ENCODE data around the gene GORAB. TPM values are rescaled to one million over a fixed set of nuclear protein-coding genes. Genes with fewer than 3 reads are reported as not detected.
A peak's percentile ranks its signal among the peaks of the same experiment; 100 is the strongest.

Gene GORAB
- total and polyA plus RNA-seq, 9 of the 15 experiments (the other 6 are each of a cell fraction or from before 2014, with no cell fraction given) = 4.4 to 12.9 (median 8.9) TPM

GRCh38 chr1:170531758-170532657 is at the start of gene GORAB (continued):
- TF ChIP-seq ZHX1 (conservative IDR thresholded peaks at IDR 0.05; ENCODE audit: low read length) = no peak
- TF ChIP-seq MAFF (IDR thresholded peaks at IDR 0.05; ENCODE audit: low read length) = no peak
- peak; percentile 40; the same call in 1 of the 2 replicates for TF ChIP-seq ZBTB12 (CRISPR knock-in tag; IDR thresholded peaks at IDR 0.05)
- peak; percentile 84 for TF ChIP-seq MBD2 (IDR thresholded peaks at IDR 0.05; ENCODE audit: borderline replicate concordance, low read depth)
- no peak for TF ChIP-seq GTF3C2 (IDR thresholded peaks at IDR 0.05; ENCODE audit: borderline replicate concordance, extremely low read depth, insufficient read length)
- no peak for TF ChIP-seq ETS2 (tag; IDR thresholded peaks at IDR 0.05; ENCODE audit: borderline replicate concordance, poor library complexity, severe bottlenecking)
- TF ChIP-seq USF2 (CRISPR knock-in tag; IDR thresholded peaks at IDR 0.05) = no peak
- no peak for TF ChIP-seq SMARCA5 (IDR thresholded peaks at IDR 0.05)
- TF ChIP-seq NFATC3 (IDR thresholded peaks at IDR 0.05) = no peak
- no peak for TF ChIP-seq BACH1 (tag; IDR thresholded peaks at IDR 0.05)
- TF ChIP-seq ZNF23 (CRISPR knock-in tag; IDR thresholded peaks at IDR 0.05) = no peak
- TF ChIP-seq MYNN (IDR thresholded peaks at IDR 0.05) = no peak
- TF ChIP-seq MYNN (CRISPR knock-in tag; IDR thresholded peaks at IDR 0.05) = no peak
- no peak for TF ChIP-seq ARID4B (CRISPR knock-in tag; IDR thresholded peaks at IDR 0.05)

Measured in K562 (cell line).